ENCODE measurements around the gene PGRMC2. TPM values are rescaled to one million over a fixed set of nuclear protein-coding genes. Genes with fewer than 3 reads are reported as not detected.

Gene PGRMC2, protein sequence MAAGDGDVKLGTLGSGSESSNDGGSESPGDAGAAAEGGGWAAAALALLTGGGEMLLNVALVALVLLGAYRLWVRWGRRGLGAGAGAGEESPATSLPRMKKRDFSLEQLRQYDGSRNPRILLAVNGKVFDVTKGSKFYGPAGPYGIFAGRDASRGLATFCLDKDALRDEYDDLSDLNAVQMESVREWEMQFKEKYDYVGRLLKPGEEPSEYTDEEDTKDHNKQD
- total RNA-seq (22.1 and 30.4 TPM in 2 replicates), polyA plus RNA-seq (35.8 and 95.6 TPM in 2 replicates), polyA minus RNA-seq (ENCODE audit: low replicate concordance) (1.1 and 6.2 TPM in 2 replicates)
- 76.8 and 184 TPM in 2 replicates for polyA plus RNA-seq (2012)

DNA sequence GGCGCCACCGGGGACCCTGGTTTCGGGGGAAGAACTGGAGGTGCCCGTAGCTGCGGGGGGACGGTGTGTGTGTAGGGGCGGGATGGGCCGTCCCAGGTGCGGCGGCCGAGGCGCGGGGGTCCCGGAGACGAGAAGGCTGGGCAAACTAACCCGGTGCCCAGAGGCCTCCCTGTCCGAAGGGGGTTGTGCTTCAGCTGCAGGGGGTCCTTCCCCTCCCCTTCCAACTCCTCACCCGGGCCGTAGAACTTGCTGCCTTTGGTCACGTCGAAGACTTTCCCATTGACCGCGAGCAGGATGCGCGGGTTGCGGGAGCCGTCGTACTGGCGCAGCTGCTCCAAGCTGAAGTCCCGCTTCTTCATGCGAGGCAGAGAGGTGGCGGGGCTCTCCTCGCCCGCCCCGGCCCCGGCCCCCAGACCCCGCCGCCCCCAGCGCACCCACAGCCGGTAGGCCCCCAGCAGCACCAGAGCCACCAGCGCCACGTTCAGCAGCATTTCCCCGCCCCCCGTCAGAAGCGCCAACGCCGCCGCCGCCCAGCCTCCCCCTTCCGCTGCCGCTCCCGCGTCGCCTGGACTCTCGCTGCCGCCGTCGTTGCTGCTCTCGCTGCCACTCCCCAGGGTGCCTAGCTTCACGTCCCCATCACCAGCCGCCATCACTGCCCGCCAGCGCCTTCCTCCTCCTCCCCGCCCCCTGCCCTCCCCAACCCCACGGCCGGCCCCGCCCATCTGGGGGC, at the start of gene PGRMC2:
Gene PGRMC2, minus strand, starts transcription at position 673 of the 730 bp plus-strand sequence. Its CDS starts 23 bp downstream, at position 650.
- peak; percentile 34 to 44 for DNase-seq (ENCODE audit: low read depth in 2 of 2)
- Histone ChIP-seq H3K9me3 (ENCODE audit: control insufficient read depth, insufficient read depth, low read depth, low read length) (no peaks in the 10 kb centered on the region), H4K20me1 (ENCODE audit: control insufficient read depth, extremely low read depth, insufficient read depth, low read length) (no peaks in the 10 kb centered on the region), H3K79me2 (ENCODE audit: control insufficient read depth, insufficient read depth, low read length) (peaks cover 47% of the 10 kb centered on the region), H3K4me2 (ENCODE audit: extremely low read depth, insufficient read depth, low read length) (peak within 1 kb of the TSS; percentile 97), H3K27ac (ENCODE audit: insufficient read depth, low read length) (peak within 1 kb of the TSS; percentile 87), H2AFZ (ENCODE audit: low read length) (peak within 1 kb of the TSS; percentile 79), H3K4me3 (replicated peaks in 1 of 4; ENCODE audit: control extremely low read depth in 1 of 4, insufficient read depth in 1 of 4, low read depth in 3 of 4, low read length in 4 of 4) (peak within 1 kb of the TSS; percentile 68 to 85 (median 82)), H3K9ac (ENCODE audit: insufficient read depth, low read length) (peak within 1 kb of the TSS; percentile 84), H3K36me3 (ENCODE audit: control insufficient read depth, insufficient read depth, low read length) (no peaks in the 10 kb centered on the region), H3K4me1 (ENCODE audit: control insufficient read depth, extremely low read depth, insufficient read depth, low read length) (peaks cover 2% of the 10 kb centered on the region), H3K27me3 (ENCODE audit: control insufficient read depth, insufficient read depth, low read length) (no peaks in the 10 kb centered on the region)
- TF ChIP-seq, protein P1, sequence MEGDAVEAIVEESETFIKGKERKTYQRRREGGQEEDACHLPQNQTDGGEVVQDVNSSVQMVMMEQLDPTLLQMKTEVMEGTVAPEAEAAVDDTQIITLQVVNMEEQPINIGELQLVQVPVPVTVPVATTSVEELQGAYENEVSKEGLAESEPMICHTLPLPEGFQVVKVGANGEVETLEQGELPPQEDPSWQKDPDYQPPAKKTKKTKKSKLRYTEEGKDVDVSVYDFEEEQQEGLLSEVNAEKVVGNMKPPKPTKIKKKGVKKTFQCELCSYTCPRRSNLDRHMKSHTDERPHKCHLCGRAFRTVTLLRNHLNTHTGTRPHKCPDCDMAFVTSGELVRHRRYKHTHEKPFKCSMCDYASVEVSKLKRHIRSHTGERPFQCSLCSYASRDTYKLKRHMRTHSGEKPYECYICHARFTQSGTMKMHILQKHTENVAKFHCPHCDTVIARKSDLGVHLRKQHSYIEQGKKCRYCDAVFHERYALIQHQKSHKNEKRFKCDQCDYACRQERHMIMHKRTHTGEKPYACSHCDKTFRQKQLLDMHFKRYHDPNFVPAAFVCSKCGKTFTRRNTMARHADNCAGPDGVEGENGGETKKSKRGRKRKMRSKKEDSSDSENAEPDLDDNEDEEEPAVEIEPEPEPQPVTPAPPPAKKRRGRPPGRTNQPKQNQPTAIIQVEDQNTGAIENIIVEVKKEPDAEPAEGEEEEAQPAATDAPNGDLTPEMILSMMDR (conservative IDR thresholded peaks at IDR 0.05 in 1 of 2, IDR thresholded peaks at IDR 0.05 in 1 of 2; ENCODE audit: low read depth in 1 of 2, low read length in 2 of 2), result no peak
- TF ChIP-seq EZH2 (IDR thresholded peaks at IDR 0.05; ENCODE audit: low read length, missing control alignments), result no peak

DNA sequence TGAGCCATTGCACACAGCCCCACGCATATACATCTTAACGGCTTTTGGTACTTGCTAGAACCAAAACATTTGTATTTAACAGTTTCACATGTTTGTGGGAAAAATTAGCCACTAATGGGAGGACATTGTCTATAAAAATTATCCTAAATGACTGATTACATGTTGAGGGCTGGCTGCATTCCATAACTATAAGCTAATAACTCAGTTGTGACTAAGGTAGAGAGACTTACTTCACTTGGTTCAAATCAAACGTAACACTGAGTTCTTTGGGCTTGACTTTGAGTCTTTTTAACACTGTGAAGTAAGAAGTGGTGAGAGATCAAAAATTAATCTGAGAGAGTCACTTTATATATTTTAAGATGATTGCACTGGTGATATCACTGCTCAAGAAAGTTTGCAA, 47.9 kb upstream of the PGRMC2 start:
- no peaks in the 10 kb centered on the region for H3K36me3 ChIP-seq (ENCODE audit: control insufficient read depth, insufficient read depth, low read length)
- H3K4me2 ChIP-seq (ENCODE audit: extremely low read depth, insufficient read depth, low read length), result no peak overlapping the region
- no peaks in the 10 kb centered on the region for H4K20me1 ChIP-seq (ENCODE audit: control insufficient read depth, extremely low read depth, insufficient read depth, low read length)
- H3K9me3 ChIP-seq (ENCODE audit: control insufficient read depth, insufficient read depth, low read depth, low read length), result no peaks in the 10 kb centered on the region
- no peak for TF ChIP-seq EZH2 (IDR thresholded peaks at IDR 0.05; ENCODE audit: low read length, missing control alignments)
- TF ChIP-seq, protein P1 (conservative IDR thresholded peaks at IDR 0.05 in 1 of 2, IDR thresholded peaks at IDR 0.05 in 1 of 2; ENCODE audit: low read depth in 1 of 2, low read length in 2 of 2), result no peak
- H2AFZ ChIP-seq (ENCODE audit: low read length), result no peak overlapping the region
- no peaks in the 10 kb centered on the region for H3K79me2 ChIP-seq (ENCODE audit: control insufficient read depth, insufficient read depth, low read length)
- no peak overlapping the region for H3K9ac ChIP-seq (ENCODE audit: insufficient read depth, low read length)
- H3K4me3 ChIP-seq (replicated peaks in 1 of 4; ENCODE audit: control extremely low read depth in 1 of 4, insufficient read depth in 1 of 4, low read depth in 3 of 4, low read length in 4 of 4), result no peak overlapping the region
- H3K4me1 ChIP-seq (ENCODE audit: control insufficient read depth, extremely low read depth, insufficient read depth, low read length), result peaks cover 6% of the 10 kb centered on the region
- no peak overlapping the region for H3K27ac ChIP-seq (ENCODE audit: insufficient read depth, low read length)
- peak in 1 of 2 donors; percentile 56 for DNase-seq (ENCODE audit: low read depth in 2 of 2)
- H3K27me3 ChIP-seq (ENCODE audit: control insufficient read depth, insufficient read depth, low read length), result no peaks in the 10 kb centered on the region

DNA sequence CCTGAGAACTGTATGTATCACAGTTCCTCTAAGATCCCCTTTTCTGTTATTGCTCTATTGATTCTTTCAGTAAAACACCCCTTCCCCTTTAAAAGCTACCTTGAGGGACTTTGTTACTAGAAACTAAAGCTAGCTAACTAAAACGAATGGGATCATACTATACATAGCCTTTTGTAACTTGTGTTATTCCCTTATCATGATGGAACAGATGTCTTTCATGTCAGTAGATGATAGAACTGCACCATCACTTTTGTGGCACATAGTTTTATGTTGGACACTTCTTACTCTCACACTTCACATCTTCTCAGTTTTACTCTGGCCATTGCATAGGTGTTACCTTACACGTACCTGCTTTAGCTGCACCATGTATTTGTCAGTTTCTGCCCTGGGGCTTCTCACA, 46.6 kb upstream of the PGRMC2 start:
- Histone ChIP-seq H3K9me3 (ENCODE audit: control insufficient read depth, insufficient read depth, low read depth, low read length) (no peaks in the 10 kb centered on the region), H3K4me3 (replicated peaks in 1 of 4; ENCODE audit: control extremely low read depth in 1 of 4, insufficient read depth in 1 of 4, low read depth in 3 of 4, low read length in 4 of 4) (no peak overlapping the region), H3K36me3 (ENCODE audit: control insufficient read depth, insufficient read depth, low read length) (no peaks in the 10 kb centered on the region), H4K20me1 (ENCODE audit: control insufficient read depth, extremely low read depth, insufficient read depth, low read length) (no peaks in the 10 kb centered on the region), H3K79me2 (ENCODE audit: control insufficient read depth, insufficient read depth, low read length) (no peaks in the 10 kb centered on the region), H3K4me2 (ENCODE audit: extremely low read depth, insufficient read depth, low read length) (no peak overlapping the region), H3K27me3 (ENCODE audit: control insufficient read depth, insufficient read depth, low read length) (no peaks in the 10 kb centered on the region), H3K4me1 (ENCODE audit: control insufficient read depth, extremely low read depth, insufficient read depth, low read length) (peaks cover 2% of the 10 kb centered on the region), H3K27ac (ENCODE audit: insufficient read depth, low read length) (no peak overlapping the region), H3K9ac (ENCODE audit: insufficient read depth, low read length) (no peak overlapping the region), H2AFZ (ENCODE audit: low read length) (no peak overlapping the region)
- no peak for DNase-seq (ENCODE audit: low read depth in 2 of 2)
- TF ChIP-seq, protein P1 (conservative IDR thresholded peaks at IDR 0.05 in 1 of 2, IDR thresholded peaks at IDR 0.05 in 1 of 2; ENCODE audit: low read depth in 1 of 2, low read length in 2 of 2), result no peak
- no peak for TF ChIP-seq EZH2 (IDR thresholded peaks at IDR 0.05; ENCODE audit: low read length, missing control alignments)
